ENCODE measurements around the gene PLD3.

GRCh38 chr19:40367577-40368434 lies 19.3 kb downstream of the PLD3 start:
- TF ChIP-seq CTCF (IDR thresholded peaks at IDR 0.05) (no peak), POLR2A (IDR thresholded peaks at IDR 0.05) (no peak)
